HFFc6 (cell line): Measurements from ENCODE around the gene CLTA. TPM values are rescaled to one million over a fixed set of nuclear protein-coding genes. Genes with fewer than 3 reads are reported as not detected.

ENCODE experiments used
- DNase-seq: peaks from one replicate; pipeline ENCODE4 v3.0.0-alpha.2; 2018
- H3K27ac Mint-ChIP-seq: 2 replicates; pipeline ENCODE4 v1.8.0; 2020; ENCODE audit warnings: mild to moderate bottlenecking, mixed read lengths
- H3K27me3 Mint-ChIP-seq: 2 replicates; pipeline ENCODE4 v1.8.0; 2021; ENCODE audit warnings: mild to moderate bottlenecking, moderate library complexity, mixed read lengths; ENCODE audit not compliant: insufficient read depth
- H3K36me3 Mint-ChIP-seq: 2 replicates; pipeline ENCODE4 v1.8.0; 2021; ENCODE audit warnings: low read depth, mixed read lengths
- H3K4me1 Mint-ChIP-seq: 2 replicates; pipeline ENCODE4 v1.8.0; 2020; ENCODE audit warnings: low read depth, mixed read lengths
- H3K4me3 Mint-ChIP-seq: 2 replicates; pipeline ENCODE4 v1.8.0; 2020; ENCODE audit warnings: mild to moderate bottlenecking, moderate library complexity, mixed read lengths
- H3K9me3 Mint-ChIP-seq: 2 replicates; pipeline ENCODE4 v1.8.0; 2020; ENCODE audit warnings: mild to moderate bottlenecking, mixed read lengths
- CTCF ChIP-seq: fragments of 200-600 bp; sonication (generic); IDR thresholded peaks from 2 replicates; pipeline ENCODE4 v1.5.0; 2021; ENCODE audit warnings: antibody characterized with exemption, mild to moderate bottlenecking
- total RNA-seq, 6 experiments: library from RNA; stranded (reverse); fragmentation: NEBNext Ultra II Directional; extraction: Animal tissue kit (Norgen Biotek cat#: 25700); gene quantifications; 2 replicates in 1 of 6; 3 replicates in 5 of 6; pipeline ENCODE4 v1.2.3, GENCODE V29; 2021

CLTA gene
- total RNA-seq, 6 experiments from 2014 or later = 247 to 272 (median 259) TPM

GRCh38 chr9:36161187-36161586 lies 29.5 kb upstream of the CLTA start:
- Mint-ChIP-seq H3K27me3 (no peaks in the 10 kb centered on the region; the same call in 1 of the 2 replicates), H3K9me3 (no peaks in the 10 kb centered on the region), H3K4me1 (peaks cover 74% of the 10 kb centered on the region), H3K4me3 (peak overlapping the region; percentile 11; the same call in 1 of the 2 replicates), H3K36me3 (peaks cover 14% of the 10 kb centered on the region), H3K27ac (peak overlapping the region; percentile 50)
- no peak for TF ChIP-seq CTCF
- no peak for DNase-seq

GRCh38 chr9:36162211-36162738 lies 28.4 kb upstream of the CLTA start:
- Mint-ChIP-seq H3K36me3 (peaks cover 10% of the 10 kb centered on the region), H3K9me3 (no peaks in the 10 kb centered on the region), H3K4me1 (peaks cover 81% of the 10 kb centered on the region), H3K4me3 (no peak overlapping the region), H3K27me3 (no peaks in the 10 kb centered on the region; the same call in 1 of the 2 replicates), H3K27ac (no peak overlapping the region; the same call in 1 of the 2 replicates)
- no peak for TF ChIP-seq CTCF
- DNase-seq = no peak

GRCh38 chr9:36163049-36163785 lies 27.5 kb upstream of the CLTA start:
- no peak for DNase-seq
- Mint-ChIP-seq H3K4me1 (peaks cover 78% of the 10 kb centered on the region), H3K27ac (peak overlapping the region; percentile 86), H3K4me3 (peak overlapping the region; percentile 18; the same call in 1 of the 2 replicates), H3K9me3 (no peaks in the 10 kb centered on the region), H3K36me3 (peaks cover 7% of the 10 kb centered on the region), H3K27me3 (no peaks in the 10 kb centered on the region; the same call in 1 of the 2 replicates)
- no peak for TF ChIP-seq CTCF

- peaks cover 72% of the 10 kb centered on the region for H3K4me1 Mint-ChIP-seq
- no peaks in the 10 kb centered on the region for H3K27me3 Mint-ChIP-seq
- H3K27ac Mint-ChIP-seq = peak overlapping the region; percentile 83
- peak overlapping the region; percentile 33; the same call in 1 of the 2 replicates for H3K4me3 Mint-ChIP-seq
- peak; percentile 43 for DNase-seq
- no peak for TF ChIP-seq CTCF
- H3K36me3 Mint-ChIP-seq = peaks cover 4% of the 10 kb centered on the region; the same call in 1 of the 2 replicates
- no peaks in the 10 kb centered on the region for H3K9me3 Mint-ChIP-seq
These were observed 26.9 kb upstream of the CLTA start for GRCh38 chr9:36163786-36164170.

GRCh38 chr9:36164372-36164771 lies 26.3 kb upstream of the CLTA start:
- Mint-ChIP-seq H3K4me1 (peaks cover 67% of the 10 kb centered on the region), H3K27ac (no peak overlapping the region; the same call in 1 of the 2 replicates), H3K27me3 (no peaks in the 10 kb centered on the region), H3K4me3 (no peak overlapping the region), H3K36me3 (peaks cover 6% of the 10 kb centered on the region), H3K9me3 (no peaks in the 10 kb centered on the region)
- TF ChIP-seq CTCF = no peak
- DNase-seq = no peak
